Mucosa of descending colon (tissue), 3 donors: Measurements from ENCODE around the gene CIROP. TPM values are rescaled to one million over a fixed set of nuclear protein-coding genes. Genes with fewer than 3 reads are reported as not detected.

Experiments
- ATAC-seq: fragments of 200-7000 bp; cut with Tn5 transposase; one replicate; pipeline ENCODE4 v1.9.1; 2020; ENCODE audit warnings: mild to moderate bottlenecking, moderate library complexity
- DNase-seq, 3 donors: peaks; one replicate each; pipeline ENCODE4 v3.0.0-alpha.2; 2020
- H3K36me3 ChIP-seq: fragments of 200-600 bp; one replicate; pipeline ENCODE4 v1.8.0; 2021; ENCODE audit warnings: low read depth, mild to moderate bottlenecking
- H3K4me1 ChIP-seq: fragments of 200-600 bp; one replicate; pipeline ENCODE4 v1.8.0; 2021; ENCODE audit warnings: low read depth, mild to moderate bottlenecking
- H3K4me3 ChIP-seq: fragments of 200-600 bp; one replicate; pipeline ENCODE4 v1.8.0; 2021; ENCODE audit warnings: mild to moderate bottlenecking
- H3K9me3 ChIP-seq: fragments of 200-600 bp; one replicate; pipeline ENCODE4 v1.8.0; 2021; ENCODE audit warnings: mild to moderate bottlenecking
- intact Hi-C, 2 donors: fragments of 100-400 bp; cut with DNase I in 1 of 2; cut with micrococcal nuclease in 1 of 2; formaldehyde crosslinking; loops; one replicate each; pipeline versions ENCODE4 v1.11.0 to v1.11.1; 2022; cut with DNase I, micrococcal nuclease
- total RNA-seq, 3 donors: library from RNA; stranded (reverse); fragmentation: NEBNext Ultra II Directional in 2 of 3; extraction: Animal tissue kit (Norgen Biotek cat#: 25700) in 2 of 3; gene quantifications; one replicate each; pipeline versions ENCODE4 v1.2.1 to v1.2.4, GENCODE V29; 2021 to 2023
- TF ChIP-seq, protein P1 (sequence below): fragments of 200-600 bp; IDR thresholded peaks from one replicate; pipeline ENCODE4 v1.8.0; 2022; ENCODE audit warnings: antibody characterized with exemption, mild to moderate bottlenecking
- donor health status: DM: no; HTN: no; CAD: no; lungs with moderate emphysema.
- donor health status: DM: no; HTN: no; CAD: no.
- donor health status: DM: no; HTN: yes; CAD: no.

The CIROP gene
- total RNA-seq, 3 donors from 2014 or later: 0.13 TPM; not detected in 2

DNA sequence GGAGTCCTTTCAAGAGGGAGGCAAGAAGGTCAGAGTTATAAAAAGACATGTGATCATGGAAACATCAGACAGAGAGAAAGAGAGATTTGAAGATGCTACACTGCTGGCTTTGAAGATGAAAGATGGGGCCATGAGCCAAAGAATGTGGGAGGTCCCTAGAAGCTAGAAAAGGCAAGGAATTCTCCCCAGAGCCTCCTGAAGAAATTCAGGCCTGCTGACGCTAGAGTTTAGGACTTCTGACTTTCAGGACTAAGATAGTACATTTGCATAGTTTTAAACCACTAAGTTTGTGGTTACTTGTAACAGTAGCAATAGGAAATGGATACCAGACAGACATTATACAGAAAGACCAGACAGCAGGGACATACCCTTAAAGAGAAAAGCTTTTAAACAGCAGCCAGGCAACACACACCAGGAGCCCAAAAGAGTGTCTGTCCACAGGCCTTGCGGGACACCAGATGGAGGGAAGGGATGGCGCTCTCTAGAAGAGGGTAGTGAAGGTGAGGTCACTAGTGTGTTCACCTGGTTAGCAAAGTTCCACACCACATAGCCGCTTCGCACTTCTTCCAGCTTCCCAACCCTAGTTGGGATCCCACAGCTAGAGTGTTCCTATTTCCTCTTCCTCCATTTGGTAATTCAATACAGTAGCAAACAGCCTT lies 43.9 kb upstream of the CIROP start:
- no peaks in the 10 kb centered on the region for H3K36me3 ChIP-seq
- no peak for DNase-seq
- no peaks in the 10 kb centered on the region for H3K4me1 ChIP-seq
- no peak for ATAC-seq
- no peak overlapping the region for H3K4me3 ChIP-seq
- H3K9me3 ChIP-seq: no peaks in the 10 kb centered on the region
- TF ChIP-seq, protein P1, sequence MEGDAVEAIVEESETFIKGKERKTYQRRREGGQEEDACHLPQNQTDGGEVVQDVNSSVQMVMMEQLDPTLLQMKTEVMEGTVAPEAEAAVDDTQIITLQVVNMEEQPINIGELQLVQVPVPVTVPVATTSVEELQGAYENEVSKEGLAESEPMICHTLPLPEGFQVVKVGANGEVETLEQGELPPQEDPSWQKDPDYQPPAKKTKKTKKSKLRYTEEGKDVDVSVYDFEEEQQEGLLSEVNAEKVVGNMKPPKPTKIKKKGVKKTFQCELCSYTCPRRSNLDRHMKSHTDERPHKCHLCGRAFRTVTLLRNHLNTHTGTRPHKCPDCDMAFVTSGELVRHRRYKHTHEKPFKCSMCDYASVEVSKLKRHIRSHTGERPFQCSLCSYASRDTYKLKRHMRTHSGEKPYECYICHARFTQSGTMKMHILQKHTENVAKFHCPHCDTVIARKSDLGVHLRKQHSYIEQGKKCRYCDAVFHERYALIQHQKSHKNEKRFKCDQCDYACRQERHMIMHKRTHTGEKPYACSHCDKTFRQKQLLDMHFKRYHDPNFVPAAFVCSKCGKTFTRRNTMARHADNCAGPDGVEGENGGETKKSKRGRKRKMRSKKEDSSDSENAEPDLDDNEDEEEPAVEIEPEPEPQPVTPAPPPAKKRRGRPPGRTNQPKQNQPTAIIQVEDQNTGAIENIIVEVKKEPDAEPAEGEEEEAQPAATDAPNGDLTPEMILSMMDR: no peak
- intact Hi-C loops: no loop called here

DNA sequence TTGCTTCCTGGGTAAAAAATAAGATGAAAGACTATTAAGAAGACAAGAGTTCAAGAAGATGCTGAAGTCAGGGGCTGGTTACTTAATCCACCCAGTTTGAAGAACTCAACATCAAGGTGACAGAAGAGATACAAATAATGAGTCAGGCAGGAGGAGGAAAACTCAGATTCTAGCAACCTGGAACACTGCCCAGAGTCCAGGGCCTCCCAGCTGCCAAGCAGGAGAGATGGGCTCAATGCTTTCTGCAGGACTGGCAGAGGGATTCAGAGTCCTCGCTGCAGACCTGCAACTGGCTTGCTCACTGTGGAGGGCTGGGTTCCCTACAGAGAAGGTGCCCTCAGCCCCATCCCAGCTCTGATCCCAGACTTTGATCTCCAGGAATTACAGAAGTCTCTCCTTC lies 42.9 kb upstream of the CIROP start:
- no peaks in the 10 kb centered on the region for H3K4me1 ChIP-seq
- ATAC-seq: no peak
- TF ChIP-seq, protein P1: no peak

DNA sequence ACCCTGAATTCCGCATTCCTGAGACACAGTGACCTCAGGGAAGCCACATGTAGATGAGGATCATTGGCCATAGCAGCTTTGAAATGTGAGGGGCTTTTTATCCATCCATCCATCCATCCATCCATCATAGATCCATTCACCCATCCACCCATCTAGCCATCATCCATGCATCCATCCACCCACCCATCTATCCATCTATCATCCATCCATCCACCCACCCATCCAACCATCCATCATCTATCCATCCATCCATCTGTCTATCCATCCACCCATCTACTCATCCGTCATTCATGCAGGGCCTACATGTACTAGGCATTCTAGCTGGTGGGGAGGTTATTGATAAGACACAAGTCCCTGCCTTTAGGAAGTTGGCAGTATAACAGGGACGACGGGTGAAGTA lies 42.2 kb upstream of the CIROP start:
- no peak overlapping the region for H3K4me3 ChIP-seq
- no peak for ATAC-seq
- H3K4me1 ChIP-seq: no peaks in the 10 kb centered on the region
- intact Hi-C loops: no loop called here
- no peaks in the 10 kb centered on the region for H3K36me3 ChIP-seq
- no peak for DNase-seq
- TF ChIP-seq, protein P1: no peak
- H3K9me3 ChIP-seq: no peaks in the 10 kb centered on the region

More for the DNA sequence above, 42.9 kb upstream of the CIROP start:
- intact Hi-C loops: no loop called here
- no peaks in the 10 kb centered on the region for H3K36me3 ChIP-seq
- no peaks in the 10 kb centered on the region for H3K9me3 ChIP-seq
- H3K4me3 ChIP-seq: no peak overlapping the region
- no peak for DNase-seq

DNA sequence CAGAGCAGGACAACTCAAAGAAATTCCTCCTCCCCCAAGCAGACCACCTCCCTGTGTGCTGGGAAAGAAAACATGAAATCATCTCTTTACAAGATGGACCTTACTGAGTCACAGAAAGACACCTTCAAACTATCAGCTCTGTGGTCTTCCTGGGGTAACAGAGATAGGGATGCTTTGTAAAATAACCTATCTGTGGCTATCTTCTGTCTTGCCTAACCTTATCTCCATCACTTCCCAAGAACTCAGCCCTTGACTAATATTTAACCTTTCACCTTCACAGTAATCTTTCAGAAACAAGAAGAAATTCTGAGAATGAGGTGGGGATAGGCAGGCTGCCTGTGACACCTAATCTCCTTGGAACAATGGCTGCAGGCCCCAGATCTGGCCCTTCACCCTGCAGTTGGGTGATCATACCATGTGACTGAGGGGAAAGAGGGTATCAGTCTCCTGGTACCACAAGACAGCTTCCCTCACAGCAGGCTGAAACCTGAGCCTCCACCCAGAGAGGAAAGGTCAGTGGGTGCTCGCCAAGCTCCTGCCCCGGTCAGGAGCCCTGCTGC lies 41.6 kb upstream of the CIROP start:
- TF ChIP-seq, protein P1: no peak
- Histone ChIP-seq H3K4me3 (no peak overlapping the region), H3K9me3 (no peaks in the 10 kb centered on the region), H3K4me1 (no peaks in the 10 kb centered on the region), H3K36me3 (no peaks in the 10 kb centered on the region)
- ATAC-seq: no peak
- no peak for DNase-seq
- intact Hi-C loops: no loop called here

DNA sequence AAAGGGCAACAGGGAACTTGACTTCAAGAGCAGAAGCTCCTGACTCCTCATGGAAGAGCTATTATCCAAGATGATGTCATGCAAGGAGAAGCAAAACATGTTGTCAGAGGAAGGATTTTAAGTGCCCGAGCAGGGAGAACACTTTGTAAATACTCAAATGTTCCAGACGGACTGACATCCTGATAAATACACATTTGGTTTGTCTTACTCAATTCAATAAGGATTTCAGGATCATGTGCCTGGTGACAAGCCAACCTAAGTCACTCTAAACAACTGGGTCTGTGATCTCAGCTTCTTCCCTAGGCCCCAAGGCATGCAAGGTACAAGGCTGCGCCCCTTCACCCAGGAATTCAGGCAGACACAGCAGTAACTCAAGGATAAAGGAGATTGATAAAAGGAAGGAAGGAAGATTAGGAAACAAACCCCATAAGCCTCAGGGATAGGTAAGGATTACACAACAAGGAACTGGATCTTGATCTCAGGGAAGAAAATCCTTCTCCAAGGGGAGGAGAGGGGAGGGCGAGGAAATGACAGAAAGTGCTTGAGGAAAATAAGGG lies 41.1 kb upstream of the CIROP start:
- TF ChIP-seq, protein P1: no peak
- ATAC-seq (no peak), DNase-seq (no peak)
- no peaks in the 10 kb centered on the region for H3K9me3 ChIP-seq
- no peak overlapping the region for H3K4me3 ChIP-seq
- intact Hi-C loops: no loop called here
- H3K4me1 ChIP-seq: no peaks in the 10 kb centered on the region
- H3K36me3 ChIP-seq: no peaks in the 10 kb centered on the region
